Measurements from ENCODE around the gene NPC1.

Gene NPC1

DNA sequence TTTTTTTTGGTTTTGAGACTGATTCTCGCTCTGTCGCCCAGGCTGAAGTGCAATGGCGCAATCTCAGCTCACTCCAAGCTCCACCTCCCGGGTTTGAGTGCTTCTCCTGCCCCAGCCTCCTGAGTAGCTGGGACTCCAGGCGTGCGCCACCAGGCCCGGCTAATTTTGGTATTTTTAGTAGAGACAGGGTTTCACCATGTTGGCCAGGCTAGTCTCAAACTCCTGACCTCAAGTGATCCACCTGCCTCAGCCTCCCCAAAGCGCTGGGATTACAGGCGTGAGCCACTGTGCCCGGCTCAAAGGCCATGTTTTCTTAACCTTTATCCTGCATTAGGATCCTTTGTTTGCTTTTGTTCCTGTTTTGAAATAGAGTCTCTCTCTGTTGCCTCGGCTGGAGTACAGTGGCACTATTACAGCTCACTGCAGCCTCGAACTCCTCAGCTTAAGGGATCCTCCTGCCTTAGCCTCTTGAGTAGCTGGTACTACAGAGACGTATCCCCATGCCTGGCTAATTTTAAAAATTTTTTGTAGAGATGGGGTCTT, 41.0 kb downstream of the NPC1 start:
- no peak for DNase-seq

- no peak for DNase-seq
These were observed 43.8 kb downstream of the NPC1 start for GRCh38 chr18:23542461-23542860.

DNA sequence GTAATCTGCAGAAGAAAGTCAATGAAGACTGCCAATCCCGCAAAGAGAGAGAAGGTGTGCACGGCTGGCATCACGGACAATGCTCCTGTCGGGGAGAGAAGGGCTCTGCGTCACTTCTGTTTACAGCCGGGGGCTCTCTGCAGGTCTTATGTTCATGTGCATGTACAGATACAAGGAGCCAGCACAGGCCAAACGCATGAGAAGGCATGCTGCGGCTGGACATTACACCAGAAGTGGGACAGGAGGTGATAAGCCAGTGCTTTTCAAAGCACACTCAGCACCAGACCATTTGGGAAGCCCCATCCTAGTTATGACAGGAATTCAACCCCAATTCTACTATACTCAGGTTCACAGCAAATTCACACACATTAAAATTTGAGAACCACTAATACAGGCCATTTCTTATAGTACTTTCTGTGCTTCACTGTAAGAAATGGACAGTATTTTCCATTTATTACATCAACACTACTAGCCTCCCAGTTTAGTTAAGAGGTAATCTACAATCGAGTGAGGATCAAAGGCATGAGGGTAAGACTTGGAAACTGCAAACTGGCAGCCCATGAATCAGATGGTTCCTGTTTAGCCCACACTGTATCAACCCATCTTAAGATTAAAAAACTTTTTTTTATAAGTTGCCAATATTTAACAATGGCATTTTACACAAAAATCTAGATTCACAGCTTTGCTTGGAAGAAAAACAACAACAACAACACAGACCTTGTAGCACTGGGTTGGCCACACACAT, 44.8 kb downstream of the NPC1 start:
- no peak for DNase-seq

GRCh38 chr18:23540867-23541266, 45.4 kb downstream of the NPC1 start:
- DNase-seq = no peak

- no peak for DNase-seq
These were observed 46.3 kb downstream of the NPC1 start for GRCh38 chr18:23539911-23540525.

DNA sequence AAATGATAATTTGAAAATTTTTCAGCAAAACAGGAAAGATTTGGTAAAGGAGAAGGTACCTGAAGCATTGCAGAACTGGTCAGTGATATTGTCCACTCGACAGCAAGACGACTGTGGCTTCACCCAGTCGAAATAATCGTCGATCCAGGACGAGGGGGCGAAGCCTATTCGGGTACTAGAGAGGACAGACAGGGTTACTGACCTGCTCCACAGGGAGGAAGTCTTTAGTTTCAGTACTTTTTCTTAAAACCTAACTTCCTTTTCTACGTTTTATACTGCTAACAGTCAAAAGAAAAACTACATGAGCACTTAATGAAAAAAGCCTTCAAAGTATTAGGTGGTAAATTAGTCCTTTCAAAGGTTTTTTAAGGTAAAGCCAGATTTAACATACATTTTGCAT, 47.0 kb downstream of the NPC1 start:
- no peak for DNase-seq

- no peak for DNase-seq
These were observed 47.4 kb downstream of the NPC1 start for GRCh38 chr18:23538870-23539269.

DNA sequence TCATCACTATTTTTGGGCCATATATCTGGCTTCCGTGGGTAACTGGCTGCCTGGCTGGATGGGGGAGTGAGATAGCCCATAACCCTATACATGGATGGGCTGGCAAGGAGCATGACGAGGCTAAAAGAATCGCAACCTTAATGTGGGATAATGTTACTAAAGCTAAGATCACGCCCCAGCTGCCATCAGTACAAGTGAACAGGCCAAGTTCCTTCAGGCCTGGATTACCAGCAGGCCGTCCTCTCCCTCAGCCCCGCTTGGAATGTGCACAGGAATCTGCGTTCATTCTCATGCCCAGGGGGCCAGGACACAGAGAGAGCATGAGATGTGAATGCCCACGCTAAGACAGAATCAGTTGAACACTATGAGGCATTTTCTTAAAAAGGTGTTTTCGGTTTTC, 48.3 kb downstream of the NPC1 start:
- no peak for DNase-seq

- DNase-seq = no peak
These were observed 49.0 kb downstream of the NPC1 start for GRCh38 chr18:23537274-23537673.

DNA sequence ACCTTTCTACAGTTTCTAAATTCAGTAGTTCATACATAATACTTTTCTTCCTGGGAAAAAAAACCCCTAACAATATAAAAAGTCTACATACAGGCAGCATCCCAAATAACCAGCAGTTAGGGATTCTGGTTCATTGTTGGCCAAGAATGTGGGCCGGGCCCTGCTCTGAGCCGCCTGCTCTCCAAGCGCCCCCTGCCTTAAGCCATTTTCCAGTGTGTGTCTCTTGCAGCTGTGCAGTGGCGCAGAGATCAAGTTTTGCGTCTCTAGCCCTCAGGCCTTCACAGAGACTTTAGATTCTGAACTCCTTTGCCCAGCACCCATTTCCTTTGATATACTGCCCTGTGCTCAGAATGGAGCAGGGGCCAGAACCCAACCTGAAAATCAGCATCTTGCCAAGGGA, 50.1 kb downstream of the NPC1 start:
- no peak for DNase-seq

GRCh38 chr18:23534276-23534675, 52.0 kb downstream of the NPC1 start:
- DNase-seq = no peak

- DNase-seq = no peak
These were observed 53.5 kb downstream of the NPC1 start for GRCh38 chr18:23532848-23533247.

- no peak for DNase-seq
These were observed 54.4 kb downstream of the NPC1 start for GRCh38 chr18:23531912-23532311.

- no peak for DNase-seq
These were observed 56.1 kb downstream of the NPC1 start for GRCh38 chr18:23530195-23530594.

GRCh38 chr18:23529604-23530003, 56.7 kb downstream of the NPC1 start:
- DNase-seq = no peak

DNA sequence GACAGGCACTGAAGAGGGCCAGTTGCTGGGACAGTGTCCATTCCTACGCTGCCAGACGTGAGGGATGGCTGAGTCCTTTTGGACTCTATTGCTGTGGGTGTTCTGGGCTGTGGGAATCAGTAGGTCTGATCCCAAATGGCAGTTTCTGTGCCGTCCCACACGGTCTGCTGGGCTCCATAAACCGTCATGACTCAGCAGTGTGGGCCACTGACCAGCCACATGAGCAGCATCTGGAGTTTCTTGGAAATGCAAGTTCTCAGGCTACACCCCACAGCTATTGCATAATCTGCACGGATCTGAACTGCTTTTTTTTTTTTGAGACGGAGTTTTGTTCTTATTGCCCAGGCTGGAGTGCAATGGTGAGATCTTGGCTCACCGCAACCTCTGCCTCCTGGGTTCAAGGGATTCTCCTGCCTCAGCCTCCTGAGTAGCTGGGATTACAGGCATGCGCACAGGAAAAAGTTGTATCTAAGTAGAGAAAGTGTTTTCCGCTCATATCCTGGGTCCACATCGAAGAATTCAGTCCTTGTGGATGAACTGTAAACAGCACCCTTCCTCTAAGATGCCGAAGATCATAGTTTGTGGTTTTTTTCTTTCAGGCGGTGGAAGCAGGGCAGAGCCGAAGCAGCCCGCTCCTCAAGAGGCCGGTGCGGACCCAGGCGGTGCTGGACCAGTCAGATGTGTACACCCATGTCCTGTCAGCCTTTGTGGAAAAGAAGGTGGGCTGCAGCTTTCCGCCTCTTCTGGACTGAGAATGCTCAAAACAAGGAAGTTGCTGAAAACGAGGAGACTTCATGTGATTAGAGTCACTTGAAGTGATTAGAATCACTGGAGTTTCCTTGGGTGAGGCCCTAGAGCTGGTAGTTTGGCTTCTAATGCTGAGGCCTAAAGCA, 57.5 kb downstream of the NPC1 start:
- DNase-seq = no peak

GRCh38 chr18:23526501-23527063, 59.7 kb downstream of the NPC1 start:
- DNase-seq = no peak

DNA sequence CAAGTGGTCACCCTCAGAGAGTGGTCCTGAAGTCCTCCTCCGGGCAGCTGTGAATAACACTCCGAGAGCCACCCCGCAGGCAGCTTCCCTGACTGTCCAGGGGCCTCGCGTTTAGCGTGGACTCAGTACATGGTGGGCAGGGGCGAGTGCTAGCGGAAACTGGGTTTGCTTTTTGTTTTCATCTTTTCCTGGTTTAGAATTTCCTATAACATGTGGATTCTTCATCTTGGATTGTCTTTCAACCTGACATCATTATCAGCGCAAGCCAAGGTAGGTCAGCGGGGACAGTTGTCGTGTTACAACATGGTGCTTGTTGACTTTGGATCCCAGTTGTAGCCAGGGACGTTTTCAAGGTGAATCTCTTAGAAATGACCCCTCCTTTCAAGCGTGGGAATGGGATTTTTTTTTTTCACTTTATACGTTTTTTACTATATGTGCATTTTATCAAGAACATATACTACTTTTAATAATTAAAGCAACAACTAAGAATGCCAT, 62.0 kb downstream of the NPC1 start:
- DNase-seq = no peak

DNA sequence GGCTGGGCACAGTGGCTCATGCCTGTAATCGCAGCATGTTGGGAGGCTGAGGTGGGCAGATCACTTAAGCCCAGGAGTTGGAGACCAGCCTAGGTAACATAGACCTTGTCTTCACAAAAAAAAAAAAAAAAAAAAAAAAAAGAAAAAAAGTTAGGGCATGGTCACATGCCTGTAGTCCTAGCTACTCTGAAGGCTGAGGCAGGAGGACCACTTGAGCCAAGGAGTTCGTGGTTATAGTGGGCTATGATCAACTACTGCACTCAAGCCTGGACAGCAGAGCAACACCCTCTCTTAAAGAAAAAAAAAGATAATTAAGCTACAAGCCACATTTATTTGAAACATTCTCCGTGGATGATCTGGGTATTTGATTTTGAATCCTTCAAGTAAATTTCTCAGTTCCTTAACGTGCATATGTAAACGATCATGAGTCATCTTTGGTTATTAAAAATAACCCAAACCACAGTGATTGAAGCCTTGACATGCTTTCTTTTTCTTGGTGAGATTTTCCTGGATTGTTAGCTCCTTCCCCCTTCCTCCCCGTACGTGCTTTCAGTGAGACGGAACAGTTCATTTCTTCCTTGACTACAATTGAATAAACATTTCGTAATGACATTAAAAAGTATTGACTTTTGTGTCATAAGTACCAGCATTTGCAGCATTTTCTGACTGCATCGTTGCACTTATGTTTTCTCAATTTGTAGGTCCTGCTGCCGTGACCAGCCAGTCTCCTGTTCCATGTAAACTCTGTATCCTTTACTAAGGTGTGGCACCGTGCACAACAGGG, 62.7 kb downstream of the NPC1 start:
- DNase-seq = no peak

- no peak for DNase-seq
These were observed 64.4 kb downstream of the NPC1 start for GRCh38 chr18:23521907-23522306.

DNA sequence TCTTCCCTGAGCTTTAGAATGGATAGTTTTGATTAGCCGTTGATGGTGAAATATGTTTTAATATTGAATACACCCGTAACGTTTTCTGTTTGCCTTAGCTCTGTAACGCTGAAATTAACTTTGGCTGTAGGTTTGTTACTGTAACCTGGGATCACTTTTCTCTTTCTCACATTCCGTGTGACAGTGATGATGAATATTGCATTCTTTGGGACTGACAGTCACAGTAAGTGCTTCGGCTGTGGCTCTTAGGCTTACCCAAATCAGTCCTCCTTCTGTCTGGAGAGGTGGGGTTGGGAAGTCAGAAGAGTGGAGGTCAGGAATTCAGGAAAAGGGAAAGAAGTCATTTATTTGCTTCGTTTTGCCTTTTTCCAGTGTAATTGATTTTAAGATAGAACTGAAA, 65.0 kb downstream of the NPC1 start:
- DNase-seq = no peak

GRCh38 chr18:23519734-23520133, 66.6 kb downstream of the NPC1 start:
- DNase-seq = no peak
